Inflammatory macrophage treated with lipopolysaccharide for 1 hour (primary cell): Measurements from ENCODE around the gene SMDT1.
"Not testable (repeated sequence)": the region's sequence is repeated elsewhere in the genome, so short reads cannot be mapped to it uniquely, and the experiment has no call there.

ENCODE experiments used
- DNase-seq, 2 donors: peaks; one replicate each; pipeline ENCODE4 v3.0.0-alpha.2; 2020 to 2022

Gene SMDT1

GRCh38 chr22:42070517-42071422 is 8.7 kb upstream of the SMDT1 start, which contains the start of gene NAGA:
Gene NAGA, minus strand, starts transcription at chr22:42070812. Its CDS starts 515 bp downstream, at chr22:42070297.
- peak; percentile 95 to 96 for DNase-seq

DNA sequence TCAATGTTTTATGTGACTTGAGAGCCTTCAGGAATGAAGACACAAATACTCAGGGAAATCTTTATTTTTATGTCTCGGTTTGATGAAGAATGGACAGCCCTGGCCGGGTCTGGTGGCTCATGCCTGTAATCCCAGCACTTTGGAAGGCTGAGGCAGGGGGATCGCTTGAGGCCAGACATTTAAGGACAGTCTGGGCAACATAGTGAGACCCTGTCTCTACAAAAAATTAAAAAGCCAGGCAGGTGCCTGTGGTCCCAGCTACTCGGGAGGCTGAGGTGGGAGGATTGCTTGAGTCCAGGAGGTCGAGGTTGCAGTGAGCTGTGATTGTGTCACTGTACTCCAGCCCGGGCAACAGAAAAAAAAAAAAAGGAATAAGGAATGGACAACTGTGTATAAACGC is 8.0 kb upstream of the SMDT1 start:
- DNase-seq = not testable (repeated sequence)

DNA sequence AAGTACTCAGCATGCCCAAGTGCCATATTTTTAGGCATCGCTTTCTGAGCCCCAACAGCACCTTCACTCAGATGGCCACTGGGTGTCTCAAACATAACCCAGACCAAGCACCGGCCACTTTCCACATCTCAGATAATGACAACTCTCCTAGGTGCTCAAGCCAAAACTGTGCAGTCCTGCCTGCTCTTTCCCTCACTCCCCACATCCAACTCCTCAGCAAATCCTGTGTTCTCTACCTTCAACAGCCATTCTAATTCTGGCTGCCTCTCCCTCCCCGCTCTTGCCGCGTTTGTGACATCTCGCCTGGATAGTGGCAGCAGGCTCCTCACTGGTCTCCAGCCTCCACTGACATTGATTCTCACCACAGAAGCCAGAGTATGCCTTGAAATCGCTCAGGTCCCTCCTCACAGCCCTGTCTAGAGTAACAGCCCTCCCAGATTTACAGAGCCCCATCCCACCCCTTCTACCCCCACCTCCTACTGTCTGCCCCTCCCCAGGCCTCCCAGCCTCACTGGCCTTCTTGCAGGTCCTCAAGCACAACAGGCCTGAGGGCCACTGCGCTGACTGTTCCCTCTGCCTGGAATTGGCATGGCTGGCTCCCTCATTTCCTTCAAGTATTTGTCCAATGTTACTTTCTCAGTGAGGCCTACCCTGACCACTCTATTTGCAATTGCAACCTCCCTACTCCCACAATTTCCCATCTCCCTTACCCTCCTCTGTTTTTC is 6.7 kb upstream of the SMDT1 start:
- DNase-seq = no peak

DNA sequence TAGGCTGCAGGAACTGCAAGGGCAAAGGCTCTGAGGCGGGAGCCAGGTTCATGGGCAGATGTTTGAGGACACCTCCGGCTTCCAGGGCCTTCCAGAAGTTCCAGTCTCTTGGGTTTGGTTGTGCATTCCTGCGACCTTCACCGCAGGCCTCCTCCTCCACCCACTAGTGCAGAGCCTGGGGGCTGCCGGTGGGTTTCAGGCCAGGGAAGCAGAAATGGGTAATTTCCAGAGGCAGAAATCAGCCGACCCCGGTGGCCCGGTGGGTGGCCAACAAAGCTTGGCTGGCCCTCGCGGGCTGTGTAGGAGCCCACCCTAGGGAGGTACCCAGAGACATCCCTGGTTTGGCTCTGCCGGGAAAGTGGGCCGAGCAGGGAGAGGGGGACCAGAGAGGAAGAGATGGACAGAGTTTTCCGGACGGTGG is 5.9 kb upstream of the SMDT1 start:
- DNase-seq = no peak

GRCh38 chr22:42074132-42074811 is 5.2 kb upstream of the SMDT1 start, which contains the start of gene PHETA2:
Gene PHETA2, plus strand, starts transcription at chr22:42074248. Its CDS starts 3,046 bp downstream, at chr22:42077294.
- DNase-seq = peak; percentile 9 to 22

- no peak for DNase-seq
Observed at GRCh38 chr22:42074846-42075676, 4.4 kb upstream of the SMDT1 start.

- no peak for DNase-seq
Observed at GRCh38 chr22:42076764-42077485, 2.6 kb upstream of the SMDT1 start.

- no peak for DNase-seq
Observed at GRCh38 chr22:42077486-42078125, 1.9 kb upstream of the SMDT1 start.

- DNase-seq = no peak
Observed at GRCh38 chr22:42078469-42079318, 806 bp upstream of the SMDT1 start.

GRCh38 chr22:42080287-42080686 is 787 bp downstream of the SMDT1 start:
- DNase-seq = peak; percentile 29 to 42

DNA sequence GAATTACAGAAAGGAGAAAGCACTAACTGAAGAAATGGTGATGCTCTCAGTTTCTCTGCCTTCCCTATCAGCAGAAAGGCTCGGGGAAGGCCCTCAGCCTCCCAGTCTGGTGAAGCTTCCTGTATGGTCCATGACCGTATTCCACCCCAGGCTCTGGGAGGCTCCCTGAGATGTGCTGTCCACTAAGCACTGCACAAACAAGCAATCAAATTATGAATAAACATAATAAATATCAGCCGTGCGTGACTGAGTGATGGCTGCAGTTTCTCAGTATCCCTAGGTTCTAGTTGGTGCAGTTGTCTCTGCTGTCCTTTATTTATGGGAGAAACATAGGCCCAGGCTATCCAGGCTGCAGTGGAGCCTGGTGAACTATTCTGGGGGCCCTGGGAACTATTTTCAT is 3.6 kb downstream of the SMDT1 start:
- no peak for DNase-seq

DNA sequence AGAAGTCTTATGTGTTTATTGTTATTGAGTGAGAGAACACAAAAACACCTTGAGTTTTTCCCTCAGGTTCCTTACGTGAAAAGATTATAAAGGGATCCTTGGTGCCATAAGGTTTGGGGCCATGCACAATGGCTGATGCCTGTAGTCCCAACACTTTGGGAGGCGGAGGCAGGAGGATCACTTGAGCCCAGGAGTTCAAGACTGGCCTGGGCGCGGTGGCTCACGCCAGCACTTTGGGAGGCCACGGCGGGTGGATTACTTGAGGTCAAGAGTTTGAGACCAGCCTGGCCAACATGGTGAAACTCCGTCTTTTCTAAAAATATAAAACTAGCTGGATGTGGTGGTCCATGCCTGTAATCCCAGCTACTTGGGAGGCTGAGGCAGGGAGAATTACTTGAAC is 5.4 kb downstream of the SMDT1 start:
- DNase-seq = no peak

DNA sequence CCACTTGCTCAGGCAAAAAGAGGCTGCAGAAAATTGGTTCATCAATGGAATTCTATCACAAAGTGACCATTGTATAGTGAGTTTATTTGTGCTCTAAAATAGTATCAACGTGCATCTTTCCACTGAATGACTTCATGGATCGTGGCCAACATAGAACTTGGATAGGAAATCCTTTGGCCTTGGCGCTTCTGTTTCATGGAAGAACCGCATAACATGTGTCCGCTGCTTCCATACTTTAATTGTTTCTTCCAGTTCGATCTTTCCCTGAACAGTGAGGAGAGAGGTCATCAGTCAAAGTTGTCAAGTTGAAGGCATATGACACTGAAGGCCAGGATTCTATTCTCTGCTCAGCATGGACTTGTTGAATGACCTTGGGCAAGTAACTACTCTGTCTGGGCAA is 6.6 kb downstream of the SMDT1 start:
- DNase-seq = no peak

DNA sequence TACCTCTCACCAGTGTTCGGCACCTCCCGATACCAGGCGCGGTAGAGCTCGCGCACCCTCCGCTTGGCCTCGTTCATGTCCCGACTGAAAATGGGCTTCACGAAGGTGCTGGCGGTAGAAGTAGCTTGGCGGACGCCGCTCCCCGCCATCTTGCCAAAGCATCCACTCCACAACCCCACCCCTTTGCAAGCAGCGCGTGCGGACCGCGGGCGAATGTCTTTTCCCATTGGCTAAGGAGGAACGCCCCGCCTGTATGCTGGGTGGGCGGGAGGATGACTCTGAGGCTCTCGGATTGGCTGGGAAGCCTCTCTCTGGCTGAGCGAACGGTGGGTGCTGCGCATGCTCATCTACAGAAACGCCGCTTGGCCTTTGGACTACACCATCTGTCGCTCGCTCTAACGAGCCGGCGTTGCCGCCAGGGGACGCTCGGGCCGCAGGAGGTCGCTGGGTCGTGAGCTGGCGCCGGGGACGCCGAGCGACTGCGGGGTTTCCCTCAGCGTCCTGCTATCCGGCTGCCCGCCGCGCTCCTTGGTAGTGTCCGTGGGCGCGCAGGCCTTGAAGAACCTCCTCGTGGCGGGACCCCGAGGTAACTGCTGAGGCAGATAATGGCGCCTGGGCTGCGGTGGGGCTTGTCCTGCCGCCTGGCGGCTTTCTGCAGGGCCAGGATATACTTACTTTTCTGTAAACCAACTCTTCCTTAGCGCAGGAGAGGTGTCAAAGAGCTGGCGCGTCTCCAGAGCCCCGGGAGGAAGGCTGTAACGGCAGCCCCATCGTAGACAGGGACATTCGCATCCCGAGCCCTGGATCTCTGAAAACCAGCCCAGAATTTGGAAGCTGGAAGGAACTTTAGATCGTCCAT is 11.3 kb downstream of the SMDT1 start, which contains the start of gene NDUFA6:
TSS of gene NDUFA6 (minus strand) at position 177 of the 859 bp plus-strand sequence. CDS start at position 149, 28 bp downstream.
- peak; percentile 99 to 100 for DNase-seq

DNA sequence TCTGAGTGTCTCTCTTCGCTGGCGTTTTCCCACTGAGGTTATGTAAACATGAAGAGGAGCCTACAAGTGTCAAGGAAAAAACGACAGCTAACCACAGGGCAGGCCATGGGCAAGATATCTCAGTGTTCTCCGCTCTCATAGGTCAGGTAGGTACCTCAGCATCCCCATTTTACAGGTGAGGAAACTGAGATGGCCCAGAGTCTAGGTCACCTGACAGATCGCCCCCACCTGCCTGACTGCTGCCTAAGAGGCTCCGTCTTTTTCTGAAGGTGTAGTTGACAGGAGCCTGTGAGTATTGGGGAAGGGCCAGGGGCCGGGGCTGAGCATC is 11.9 kb downstream of the SMDT1 start:
- DNase-seq = no peak

GRCh38 chr22:42101199-42101598 is 21.7 kb downstream of the SMDT1 start:
- no peak for DNase-seq

GRCh38 chr22:42104332-42104860 is 24.9 kb downstream of the SMDT1 start:
- DNase-seq = not testable (repeated sequence)

DNA sequence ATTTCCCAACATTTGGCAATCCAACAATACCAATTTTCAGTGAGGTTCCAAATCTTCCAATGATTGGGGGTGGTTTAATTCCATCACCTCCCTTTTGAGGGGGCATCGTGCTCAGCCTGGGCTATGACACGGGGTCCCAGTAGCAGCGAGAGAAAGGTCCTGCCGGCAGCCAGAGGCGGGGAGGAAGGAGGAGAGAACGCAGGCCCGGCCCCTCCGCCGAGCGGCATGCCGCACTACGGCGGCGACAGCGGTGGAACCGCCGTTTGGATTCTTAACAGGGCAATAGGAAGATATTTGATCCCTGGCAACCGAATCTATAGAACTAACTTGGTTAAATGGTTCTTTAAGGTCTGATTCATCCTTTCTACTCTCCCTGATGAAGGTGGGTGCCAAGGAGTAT is 29.3 kb downstream of the SMDT1 start:
- DNase-seq = no peak

DNA sequence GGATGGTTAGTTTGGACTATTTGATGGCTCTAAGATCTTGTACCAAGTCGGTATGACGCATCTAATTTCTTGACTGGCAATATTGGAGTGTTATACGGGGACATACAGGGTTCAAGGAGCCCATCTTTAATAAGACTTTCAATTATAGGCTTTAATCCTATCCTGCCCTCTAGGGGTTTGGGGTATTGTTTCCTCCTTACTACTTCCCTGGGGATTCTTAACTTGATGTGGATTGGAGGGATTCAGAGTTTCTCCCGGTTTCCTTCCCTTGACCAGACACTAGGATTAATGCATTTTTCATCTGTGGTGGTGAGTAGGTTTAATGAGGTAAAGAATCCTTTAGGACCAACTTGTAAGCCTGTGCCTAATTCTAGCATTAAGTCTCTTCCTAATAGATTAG is 32.3 kb downstream of the SMDT1 start:
- DNase-seq = no peak
